ENCODE measurements around the gene AKNAD1. TPM values are rescaled to one million over a fixed set of nuclear protein-coding genes. Genes with fewer than 3 reads are reported as not detected.
"Not testable (repeated sequence)": the region's sequence is repeated elsewhere in the genome, so short reads cannot be mapped to it uniquely, and the experiment has no call there.

The AKNAD1 gene
- total RNA-seq, 1 donor from 2014 or later = under 0.01 TPM

GRCh38 chr1:108799001-108799400, 57.9 kb downstream of the AKNAD1 start:
- H3K4me3 ChIP-seq (ENCODE audit: low read length in 3 of 3) = no peak overlapping the region
- no peak overlapping the region for H3K9ac ChIP-seq (ENCODE audit: low read depth in 1 of 3, low read length in 3 of 3)
- H3K9me3 ChIP-seq (ENCODE audit: control insufficient read depth in 3 of 3, low read length in 3 of 3) = no peaks in the 10 kb centered on the region
- H3K36me3 ChIP-seq (ENCODE audit: control insufficient read depth in 3 of 3, insufficient read depth in 3 of 3, low read length in 3 of 3) = peaks cover 9 to 47% (median 23%) of the 10 kb centered on the region in 3 donors
- H3K27ac ChIP-seq (ENCODE audit: low read depth, low read length) = no peak overlapping the region
- no peaks in the 10 kb centered on the region for H3K27me3 ChIP-seq (ENCODE audit: control insufficient read depth in 3 of 3, insufficient read depth in 3 of 3, low read length in 3 of 3)
- no peaks in the 10 kb centered on the region for H3K4me1 ChIP-seq (ENCODE audit: control insufficient read depth in 3 of 3, insufficient read depth in 3 of 3, low read length in 3 of 3)

- Histone ChIP-seq H3K27ac (ENCODE audit: low read depth, low read length) (no peak overlapping the region), H3K4me1 (ENCODE audit: control insufficient read depth in 3 of 3, insufficient read depth in 3 of 3, low read length in 3 of 3) (no peaks in the 10 kb centered on the region), H3K27me3 (ENCODE audit: control insufficient read depth in 3 of 3, insufficient read depth in 3 of 3, low read length in 3 of 3) (no peaks in the 10 kb centered on the region), H3K4me3 (ENCODE audit: low read length in 3 of 3) (no peak overlapping the region), H3K9me3 (ENCODE audit: control insufficient read depth in 3 of 3, low read length in 3 of 3) (peaks cover 0 to 3% (median 3%) of the 10 kb centered on the region in 3 donors), H3K9ac (ENCODE audit: low read depth in 1 of 3, low read length in 3 of 3) (no peak overlapping the region), H3K36me3 (ENCODE audit: control insufficient read depth in 3 of 3, insufficient read depth in 3 of 3, low read length in 3 of 3) (peaks cover 13 to 41% (median 16%) of the 10 kb centered on the region in 3 donors)
Observed at GRCh38 chr1:108792420-108792819, 64.5 kb downstream of the AKNAD1 start.

GRCh38 chr1:108791790-108792189, 65.1 kb downstream of the AKNAD1 start:
- Histone ChIP-seq H3K27ac (ENCODE audit: low read depth, low read length) (no peak overlapping the region), H3K4me3 (ENCODE audit: low read length in 3 of 3) (peak overlapping the region in 1 of 3 donors; percentile 43), H3K9ac (ENCODE audit: low read depth in 1 of 3, low read length in 3 of 3) (no peak overlapping the region), H3K27me3 (ENCODE audit: control insufficient read depth in 3 of 3, insufficient read depth in 3 of 3, low read length in 3 of 3) (no peaks in the 10 kb centered on the region), H3K36me3 (ENCODE audit: control insufficient read depth in 3 of 3, insufficient read depth in 3 of 3, low read length in 3 of 3) (peaks cover 13 to 38% (median 16%) of the 10 kb centered on the region in 3 donors), H3K4me1 (ENCODE audit: control insufficient read depth in 3 of 3, insufficient read depth in 3 of 3, low read length in 3 of 3) (no peaks in the 10 kb centered on the region), H3K9me3 (ENCODE audit: control insufficient read depth in 3 of 3, low read length in 3 of 3) (peaks cover 0 to 3% (median 3%) of the 10 kb centered on the region in 3 donors)

DNA sequence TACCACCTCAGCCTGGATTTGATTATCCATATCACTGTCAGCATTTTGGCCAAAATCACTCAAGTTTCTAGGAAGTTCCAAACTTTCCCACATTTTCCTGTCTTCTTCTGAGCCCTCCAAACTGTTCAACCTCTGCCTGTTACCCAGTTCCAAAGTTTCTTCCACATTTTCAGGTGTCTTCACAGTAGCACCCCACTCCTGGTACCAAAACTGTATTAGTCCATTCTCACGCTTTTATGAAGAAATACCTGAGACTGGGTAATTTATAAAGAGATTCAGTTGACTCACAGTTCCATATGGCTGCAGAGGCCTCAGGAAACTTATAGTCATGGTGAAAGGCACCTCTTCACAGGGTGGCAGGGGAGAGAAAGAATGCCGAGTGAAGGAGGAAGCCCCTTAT, 71.0 kb downstream of the AKNAD1 start:
- H3K9ac ChIP-seq (ENCODE audit: low read depth in 1 of 3, low read length in 3 of 3) = no peak overlapping the region
- peaks cover 0 to 7% (median 4%) of the 10 kb centered on the region in 3 donors for H3K9me3 ChIP-seq (ENCODE audit: control insufficient read depth in 3 of 3, low read length in 3 of 3)
- H3K4me1 ChIP-seq (ENCODE audit: control insufficient read depth in 3 of 3, insufficient read depth in 3 of 3, low read length in 3 of 3) = no peaks in the 10 kb centered on the region
- H3K36me3 ChIP-seq (ENCODE audit: control insufficient read depth in 3 of 3, insufficient read depth in 3 of 3, low read length in 3 of 3) = peaks cover 14 to 30% (median 29%) of the 10 kb centered on the region in 3 donors
- no peak overlapping the region for H3K4me3 ChIP-seq (ENCODE audit: low read length in 3 of 3)
- no peak overlapping the region for H3K27ac ChIP-seq (ENCODE audit: low read depth, low read length)
- no peaks in the 10 kb centered on the region for H3K27me3 ChIP-seq (ENCODE audit: control insufficient read depth in 3 of 3, insufficient read depth in 3 of 3, low read length in 3 of 3)

DNA sequence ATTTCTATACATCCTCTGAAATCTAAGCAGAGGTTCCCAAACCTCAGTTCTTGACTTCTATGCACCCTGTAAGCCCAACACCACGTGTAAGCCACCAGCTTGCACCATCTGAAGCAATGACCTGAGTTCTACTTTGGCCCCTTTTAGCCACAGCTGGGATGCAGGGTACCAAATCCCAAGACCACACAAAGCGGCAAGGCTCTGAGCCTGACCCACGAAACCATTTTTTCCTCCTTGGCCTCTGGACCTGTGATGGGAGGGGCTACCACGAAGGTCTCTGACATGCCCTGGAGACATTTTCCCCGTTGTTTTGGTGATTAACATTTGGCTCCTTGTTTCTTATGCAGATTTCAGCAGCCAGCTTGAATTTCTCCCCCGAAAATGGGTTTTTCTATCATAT, 71.6 kb downstream of the AKNAD1 start:
- H3K27me3 ChIP-seq (ENCODE audit: control insufficient read depth in 3 of 3, insufficient read depth in 3 of 3, low read length in 3 of 3) = no peaks in the 10 kb centered on the region
- H3K36me3 ChIP-seq (ENCODE audit: control insufficient read depth in 3 of 3, insufficient read depth in 3 of 3, low read length in 3 of 3) = peaks cover 14 to 30% (median 29%) of the 10 kb centered on the region in 3 donors
- peaks cover 0 to 7% (median 4%) of the 10 kb centered on the region in 3 donors for H3K9me3 ChIP-seq (ENCODE audit: control insufficient read depth in 3 of 3, low read length in 3 of 3)
- H3K4me1 ChIP-seq (ENCODE audit: control insufficient read depth in 3 of 3, insufficient read depth in 3 of 3, low read length in 3 of 3) = no peaks in the 10 kb centered on the region
- no peak overlapping the region for H3K27ac ChIP-seq (ENCODE audit: low read depth, low read length)
- no peak overlapping the region for H3K4me3 ChIP-seq (ENCODE audit: low read length in 3 of 3)
- no peak overlapping the region for H3K9ac ChIP-seq (ENCODE audit: low read depth in 1 of 3, low read length in 3 of 3)

DNA sequence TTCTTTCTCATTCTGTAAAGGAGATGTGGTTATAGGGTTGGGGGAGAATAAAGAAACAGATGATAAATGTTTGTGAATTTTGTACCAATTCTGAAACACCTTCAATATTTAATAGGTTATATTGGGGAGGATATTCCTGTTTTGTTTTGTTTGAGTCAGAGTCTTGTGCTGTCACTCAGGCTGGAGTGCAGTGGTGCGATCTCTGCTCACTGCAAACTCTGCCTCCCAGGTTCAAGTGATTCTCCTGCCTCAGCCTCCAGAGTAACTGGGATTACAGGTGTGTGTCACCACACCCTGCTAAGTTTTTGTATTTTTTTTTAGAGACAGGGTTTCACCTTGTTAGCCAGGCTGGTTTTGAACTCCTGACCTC, 75.3 kb downstream of the AKNAD1 start:
- not testable (repeated sequence) for H3K4me1 ChIP-seq (ENCODE audit: control insufficient read depth in 3 of 3, insufficient read depth in 3 of 3, low read length in 3 of 3); H3K9me3 ChIP-seq (ENCODE audit: control insufficient read depth in 3 of 3, low read length in 3 of 3); H3K27ac ChIP-seq (ENCODE audit: low read depth, low read length); H3K9ac ChIP-seq (ENCODE audit: low read depth in 1 of 3, low read length in 3 of 3); H3K4me3 ChIP-seq (ENCODE audit: low read length in 3 of 3); H3K27me3 ChIP-seq (ENCODE audit: control insufficient read depth in 3 of 3, insufficient read depth in 3 of 3, low read length in 3 of 3)
- H3K36me3 ChIP-seq (ENCODE audit: control insufficient read depth in 3 of 3, insufficient read depth in 3 of 3, low read length in 3 of 3) = peaks cover 18 to 45% (median 39%) of the 10 kb centered on the region in 3 donors

GRCh38 chr1:108780937-108781574, 75.8 kb downstream of the AKNAD1 start:
- Histone ChIP-seq H3K36me3 (ENCODE audit: control insufficient read depth in 3 of 3, insufficient read depth in 3 of 3, low read length in 3 of 3) (peaks cover 20 to 44% (median 43%) of the 10 kb centered on the region in 3 donors), H3K27ac (ENCODE audit: low read depth, low read length) (no peak overlapping the region), H3K9me3 (ENCODE audit: control insufficient read depth in 3 of 3, low read length in 3 of 3) (peaks cover 0 to 7% (median 4%) of the 10 kb centered on the region in 3 donors), H3K4me3 (ENCODE audit: low read length in 3 of 3) (no peak overlapping the region), H3K27me3 (ENCODE audit: control insufficient read depth in 3 of 3, insufficient read depth in 3 of 3, low read length in 3 of 3) (no peaks in the 10 kb centered on the region), H3K4me1 (ENCODE audit: control insufficient read depth in 3 of 3, insufficient read depth in 3 of 3, low read length in 3 of 3) (no peaks in the 10 kb centered on the region), H3K9ac (ENCODE audit: low read depth in 1 of 3, low read length in 3 of 3) (no peak overlapping the region)

DNA sequence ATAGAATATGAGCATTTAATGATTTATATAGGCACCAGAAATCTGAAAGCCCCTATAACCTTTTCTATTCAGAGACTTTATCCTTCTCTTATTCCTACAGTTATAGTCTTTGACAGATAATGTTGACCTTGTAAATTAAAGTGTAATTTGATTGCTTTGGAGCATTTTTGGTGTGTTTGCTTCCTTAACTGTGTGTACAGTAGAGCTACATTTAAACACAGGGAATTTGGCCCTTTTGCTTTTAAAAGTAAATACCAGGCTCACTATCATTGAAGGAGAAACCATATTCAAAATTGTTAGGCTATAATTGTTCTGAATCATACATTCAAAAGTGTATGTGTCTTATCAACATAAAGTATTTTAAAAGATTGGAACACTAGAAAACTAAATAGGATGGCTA, 77.4 kb downstream of the AKNAD1 start:
- Histone ChIP-seq H3K9ac (ENCODE audit: low read depth in 1 of 3, low read length in 3 of 3) (no peak overlapping the region), H3K4me3 (ENCODE audit: low read length in 3 of 3) (no peak overlapping the region), H3K27me3 (ENCODE audit: control insufficient read depth in 3 of 3, insufficient read depth in 3 of 3, low read length in 3 of 3) (no peaks in the 10 kb centered on the region), H3K4me1 (ENCODE audit: control insufficient read depth in 3 of 3, insufficient read depth in 3 of 3, low read length in 3 of 3) (no peaks in the 10 kb centered on the region), H3K27ac (ENCODE audit: low read depth, low read length) (no peak overlapping the region), H3K36me3 (ENCODE audit: control insufficient read depth in 3 of 3, insufficient read depth in 3 of 3, low read length in 3 of 3) (peaks cover 12 to 34% (median 34%) of the 10 kb centered on the region in 3 donors), H3K9me3 (ENCODE audit: control insufficient read depth in 3 of 3, low read length in 3 of 3) (no peaks in the 10 kb centered on the region)

DNA sequence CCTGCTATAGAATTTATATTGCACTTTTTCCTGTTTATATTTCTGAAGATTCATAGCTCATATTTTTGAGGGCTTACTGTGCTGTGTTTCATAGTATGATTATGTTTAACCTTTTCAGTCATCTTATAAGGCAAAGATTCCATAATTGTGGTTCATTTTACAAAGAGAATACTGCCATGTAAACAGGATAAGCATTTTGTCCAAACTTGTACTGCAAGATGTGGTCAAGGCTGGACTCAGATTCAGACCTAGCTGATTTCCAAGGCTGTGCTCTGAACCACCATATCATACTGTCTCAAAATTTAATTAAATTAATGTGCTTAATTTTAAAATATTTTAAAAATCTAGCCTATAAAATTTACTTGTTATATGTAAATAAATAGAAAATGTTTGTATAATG, 79.1 kb downstream of the AKNAD1 start:
- Histone ChIP-seq H3K4me1 (ENCODE audit: control insufficient read depth in 3 of 3, insufficient read depth in 3 of 3, low read length in 3 of 3) (no peaks in the 10 kb centered on the region), H3K9ac (ENCODE audit: low read depth in 1 of 3, low read length in 3 of 3) (no peak overlapping the region), H3K27me3 (ENCODE audit: control insufficient read depth in 3 of 3, insufficient read depth in 3 of 3, low read length in 3 of 3) (no peaks in the 10 kb centered on the region), H3K36me3 (ENCODE audit: control insufficient read depth in 3 of 3, insufficient read depth in 3 of 3, low read length in 3 of 3) (peaks cover 12 to 36% (median 30%) of the 10 kb centered on the region in 3 donors), H3K4me3 (ENCODE audit: low read length in 3 of 3) (no peak overlapping the region), H3K9me3 (ENCODE audit: control insufficient read depth in 3 of 3, low read length in 3 of 3) (no peaks in the 10 kb centered on the region), H3K27ac (ENCODE audit: low read depth, low read length) (no peak overlapping the region)

DNA sequence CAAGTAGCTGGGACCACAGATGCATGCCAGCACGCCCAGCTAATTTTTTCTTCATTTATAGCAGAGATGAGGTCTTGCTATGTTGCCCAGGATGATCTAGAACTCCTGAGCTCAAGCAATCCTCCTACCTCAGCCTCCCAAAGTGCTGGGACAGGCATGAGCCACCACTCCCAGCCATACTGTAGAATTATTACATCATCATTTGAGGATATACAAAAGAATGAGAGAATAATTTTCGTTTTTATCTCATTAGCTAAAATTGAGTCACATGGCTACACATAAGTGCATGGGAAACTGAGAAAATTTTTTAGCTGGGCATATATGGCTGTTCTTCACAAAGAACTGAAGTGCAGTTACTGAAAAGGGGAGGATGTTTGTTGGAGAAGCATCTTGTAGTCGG, 89.2 kb downstream of the AKNAD1 start:
- H3K36me3 ChIP-seq (ENCODE audit: control insufficient read depth in 3 of 3, insufficient read depth in 3 of 3, low read length in 3 of 3) = peaks cover 10 to 24% (median 17%) of the 10 kb centered on the region in 3 donors
- H3K9ac ChIP-seq (ENCODE audit: low read depth in 1 of 3, low read length in 3 of 3) = no peak overlapping the region
- no peaks in the 10 kb centered on the region for H3K27me3 ChIP-seq (ENCODE audit: control insufficient read depth in 3 of 3, insufficient read depth in 3 of 3, low read length in 3 of 3)
- no peak overlapping the region for H3K4me3 ChIP-seq (ENCODE audit: low read length in 3 of 3)
- H3K4me1 ChIP-seq (ENCODE audit: control insufficient read depth in 3 of 3, insufficient read depth in 3 of 3, low read length in 3 of 3) = no peaks in the 10 kb centered on the region
- no peaks in the 10 kb centered on the region for H3K9me3 ChIP-seq (ENCODE audit: control insufficient read depth in 3 of 3, low read length in 3 of 3)
- H3K27ac ChIP-seq (ENCODE audit: low read depth, low read length) = no peak overlapping the region
